Tongue (tissue), 2 donors: ENCODE measurements around the gene NF2. TPM values are rescaled to one million over a fixed set of nuclear protein-coding genes. Genes with fewer than 3 reads are reported as not detected.
A peak's percentile ranks its signal among the peaks of the same experiment; 100 is the strongest.

Experiments used
- DNase-seq: peaks from one replicate; pipeline ENCODE4 v3.0.0-alpha.2; 2015
- total RNA-seq: library from RNA; depleted of rRNA; stranded (reverse); fragments of >200 nt; gene quantifications from one replicate; pipeline ENCODE4 v1.2.3, GENCODE V29; 2014

The NF2 gene
- total RNA-seq, 1 donor from 2014 or later, result 41.4 TPM

GRCh38 chr22:29702931-29703501 is 99.6 kb downstream of the NF2 start:
- DNase-seq, result peak; percentile 65

- DNase-seq, result no peak
Measured at GRCh38 chr22:29703569-29704195, 100.2 kb downstream of the NF2 start.

GRCh38 chr22:29704528-29705285 is 101.3 kb downstream of the NF2 start:
- DNase-seq, result peak; percentile 79

- no peak for DNase-seq
Measured at GRCh38 chr22:29705651-29706050, 102.2 kb downstream of the NF2 start.

GRCh38 chr22:29706486-29706885 is 103.1 kb downstream of the NF2 start:
- no peak for DNase-seq

GRCh38 chr22:29707010-29707409 is 103.6 kb downstream of the NF2 start:
- peak; percentile 16 for DNase-seq

GRCh38 chr22:29707471-29707870 is 104.0 kb downstream of the NF2 start:
- DNase-seq, result no peak

GRCh38 chr22:29710193-29710592 is 106.8 kb downstream of the NF2 start:
- no peak for DNase-seq

GRCh38 chr22:29710922-29711593 is 107.6 kb downstream of the NF2 start:
- peak; percentile 89 for DNase-seq

- DNase-seq, result no peak
Measured at GRCh38 chr22:29712119-29712518, 108.7 kb downstream of the NF2 start.

- DNase-seq, result no peak
Measured at GRCh38 chr22:29713156-29713727, 109.8 kb downstream of the NF2 start.

GRCh38 chr22:29715240-29715639 is 111.8 kb downstream of the NF2 start:
- DNase-seq, result peak; percentile 40

- DNase-seq, result no peak
Measured at GRCh38 chr22:29715705-29716104, 112.3 kb downstream of the NF2 start.

- DNase-seq, result peak; percentile 92
Measured at GRCh38 chr22:29716814-29717545, 113.5 kb downstream of the NF2 start.

- DNase-seq, result no peak
Measured at GRCh38 chr22:29717789-29718188, 114.4 kb downstream of the NF2 start.

- no peak for DNase-seq
Measured at GRCh38 chr22:29718949-29719898, 115.8 kb downstream of the NF2 start.

GRCh38 chr22:29719899-29720645 is 116.6 kb downstream of the NF2 start, which contains the start of gene CABP7:
TSS of gene CABP7 (plus strand) at chr22:29720003. CDS start at chr22:29720425, 422 bp downstream.
- peak; percentile 15 for DNase-seq

- DNase-seq, result no peak
Measured at GRCh38 chr22:29720811-29721323, 117.4 kb downstream of the NF2 start.

GRCh38 chr22:29722151-29722550 is 118.7 kb downstream of the NF2 start:
- DNase-seq, result no peak

GRCh38 chr22:29722587-29722986 is 119.2 kb downstream of the NF2 start:
- no peak for DNase-seq
